Mammary epithelial cell (primary cell): Measurements from ENCODE around the gene SGF29.

Experiments
- CTCF ChIP-seq, 2 donors: IDR thresholded peaks in 1 of 2; conservative IDR thresholded peaks in 1 of 2; 2 replicates each; pipeline ENCODE4 v1.5.1; 2011 to 2012; ENCODE audit warnings: inconsistent platforms in 2 of 2, low read length in 2 of 2, mild to moderate bottlenecking in 2 of 2, control low read depth in 1 of 2, low read depth in 1 of 2; ENCODE audit not compliant: insufficient read depth in 1 of 2; ENCODE audit errors: extremely low read depth in 1 of 2
- EZH2 ChIP-seq: IDR thresholded peaks from 2 replicates; pipeline ENCODE4 v1.6.1; 2012; ENCODE audit warnings: low read length, inconsistent platforms, borderline replicate concordance

DNA sequence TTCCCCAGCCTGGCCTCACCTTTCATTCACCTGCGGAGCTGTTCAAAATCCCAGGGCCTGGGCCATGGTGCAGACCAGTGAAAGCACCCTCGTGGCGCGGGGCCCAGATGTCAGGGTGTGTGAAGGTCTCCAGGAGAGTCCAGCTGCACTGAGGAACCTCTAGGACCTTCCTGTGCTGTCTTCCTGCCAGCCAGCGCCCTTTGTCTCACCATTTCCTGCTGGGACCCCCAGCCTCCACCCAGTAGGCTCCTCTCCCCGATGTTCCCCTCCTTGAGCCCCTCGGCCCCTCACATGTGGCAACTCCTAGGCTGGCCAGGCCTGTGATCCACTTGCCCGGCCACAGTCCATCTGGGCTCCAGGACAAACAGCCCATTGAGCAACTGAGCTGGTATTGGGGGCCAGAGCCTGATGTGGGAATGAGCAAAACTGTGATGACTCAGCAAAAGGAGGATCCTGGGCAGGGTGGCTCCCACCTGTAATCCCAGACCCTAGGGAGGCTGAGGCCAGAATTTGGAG is 42.5 kb downstream of the SGF29 start:
- TF ChIP-seq CTCF (conservative IDR thresholded peaks at IDR 0.05 in 1 of 2, IDR thresholded peaks at IDR 0.05 in 1 of 2; ENCODE audit: extremely low read depth in 1 of 2, insufficient read depth in 1 of 2, low read depth in 1 of 2, low read length in 2 of 2) (no peak), EZH2 (no peak)
